B cell (primary cell): Measurements from ENCODE around the gene B4GALNT3. TPM values are rescaled to one million over a fixed set of nuclear protein-coding genes. Genes with fewer than 3 reads are reported as not detected.

Source experiments
- ATAC-seq: fragments of 200-7000 bp; cut with Tn5 transposase; one replicate; pipeline ENCODE4 v1.10.0; 2021; ENCODE audit warnings: low read depth, mild to moderate bottlenecking, moderate number of reproducible peaks, moderate library complexity
- CTCF ChIA-PET: fragments of 350-600 bp; sonication (Branson Sonifier 250); formaldehyde crosslinking; loops from one replicate; lab custom pipeline; 2021; ENCODE audit warnings: antibody characterized with exemption, inconsistent platforms; lab: Charles Lee
- POLR2A ChIA-PET: fragments of 350-600 bp; sonication (Branson Sonifier 250); formaldehyde crosslinking; loops from one replicate; lab custom pipeline; 2021; ENCODE audit warnings: antibody characterized with exemption; lab: Charles Lee
- DNase-seq: peaks from one replicate; pipeline ENCODE4 v3.0.0; 2013
- H2AFZ ChIP-seq: 2 replicates; pipeline ENCODE4 v1.6.1; 2012; ENCODE audit warnings: mild to moderate bottlenecking, low read depth, low read length; ENCODE audit not compliant: insufficient read depth, poor library complexity, severe bottlenecking
- H3K27ac ChIP-seq, 2 donors: 1 replicate in 1 of 2; 2 replicates in 1 of 2; pipeline ENCODE4 v1.5.1; 2012 to 2013; ENCODE audit warnings: low read length in 2 of 2, mild to moderate bottlenecking in 2 of 2, moderate library complexity in 1 of 2
- H3K27me3 ChIP-seq, 4 experiments: fragments of 200-600 bp in 1 of 4; sonication (generic) in 1 of 4; replicated peaks in 1 of 4; 1 replicate in 2 of 4; 2 replicates in 2 of 4; pipeline versions ENCODE4 v1.6.1 to v1.7.0; 2013 to 2016; ENCODE audit warnings: low read length in 3 of 4, mild to moderate bottlenecking in 2 of 4, mixed read lengths in 1 of 4, moderate library complexity in 1 of 4; ENCODE audit not compliant: insufficient read depth in 4 of 4, control insufficient read depth in 3 of 4; ENCODE audit errors: control extremely low read depth in 1 of 4
- H3K36me3 ChIP-seq, 2 experiments: replicated peaks in 1 of 2; 1 replicate in 1 of 2; 2 replicates in 1 of 2; pipeline versions ENCODE4 v1.6.1 to v1.7.1; 2013; ENCODE audit warnings: low read length in 1 of 2; ENCODE audit not compliant: insufficient read depth in 2 of 2, control insufficient read depth in 1 of 2; ENCODE audit errors: control extremely low read depth in 1 of 2, extremely low read depth in 1 of 2
- H3K4me1 ChIP-seq, 2 donors: fragments of 200-600 bp in 1 of 2; sonication (generic) in 1 of 2; 1 replicate in 1 of 2; 2 replicates in 1 of 2; pipeline versions ENCODE4 v1.5.1 to v1.6.1; 2013 to 2017; ENCODE audit warnings: low read length in 2 of 2; ENCODE audit not compliant: control insufficient read depth in 2 of 2, insufficient read depth in 2 of 2
- H3K4me2 ChIP-seq: replicated peaks from 2 replicates; pipeline ENCODE3; 2012; ENCODE audit warnings: mild to moderate bottlenecking, low read depth, low read length; ENCODE audit not compliant: poor library complexity, severe bottlenecking
- H3K4me3 ChIP-seq, 5 experiments: fragments of 200-600 bp in 1 of 5; sonication (generic) in 1 of 5; 1 replicate in 3 of 5; 2 replicates in 2 of 5; pipeline versions ENCODE4 v1.5.1 to v1.7.0; 2011 to 2016; ENCODE audit warnings: low read length in 4 of 5, mild to moderate bottlenecking in 4 of 5, low read depth in 2 of 5, control low read depth in 1 of 5, moderate library complexity in 1 of 5; ENCODE audit not compliant: insufficient read depth in 1 of 5; ENCODE audit errors: control extremely low read depth in 1 of 5, extremely low read depth in 1 of 5
- H3K79me2 ChIP-seq: fragments of 200-600 bp; sonication (generic); one replicate; pipeline ENCODE4 v1.6.0; 2016; ENCODE audit warnings: low read length; ENCODE audit not compliant: control insufficient read depth, insufficient read depth
- H3K9ac ChIP-seq: fragments of 200-600 bp; sonication (generic); 2 replicates; pipeline ENCODE4 v1.6.1; 2017; ENCODE audit warnings: mild to moderate bottlenecking, low read length, moderate library complexity
- H3K9me3 ChIP-seq, 3 donors: one replicate each; pipeline versions ENCODE4 v1.6.1 to v1.7.1; 2013; ENCODE audit warnings: low read length in 2 of 3; ENCODE audit not compliant: control insufficient read depth in 2 of 3, insufficient read depth in 1 of 3; ENCODE audit errors: control extremely low read depth in 1 of 3
- H4K20me1 ChIP-seq: 2 replicates; pipeline ENCODE4 v1.6.0; 2012; ENCODE audit warnings: mild to moderate bottlenecking, low read length; ENCODE audit not compliant: insufficient read depth, control insufficient read depth, poor library complexity, severe bottlenecking
- H3K27ac Mint-ChIP-seq: one replicate; pipeline ENCODE4 v1.8.0; 2021; ENCODE audit warnings: mixed read lengths
- H3K27me3 Mint-ChIP-seq: one replicate; pipeline ENCODE4 v1.8.0; 2021; ENCODE audit warnings: mixed read lengths
- H3K4me1 Mint-ChIP-seq: one replicate; pipeline ENCODE4 v1.8.0; 2021; ENCODE audit warnings: mixed read lengths
- H3K4me3 Mint-ChIP-seq: one replicate; pipeline ENCODE4 v1.8.0; 2021; ENCODE audit warnings: mixed read lengths
- H3K9me3 Mint-ChIP-seq: one replicate; pipeline ENCODE4 v1.8.0; 2022; ENCODE audit warnings: mixed read lengths; ENCODE audit not compliant: insufficient read depth
- CTCF ChIP-seq: fragments of 200-600 bp; IDR thresholded peaks from one replicate; pipeline ENCODE4 v1.8.0; 2022; ENCODE audit warnings: antibody characterized with exemption, mild to moderate bottlenecking
- EZH2 ChIP-seq: IDR thresholded peaks from 2 replicates; pipeline ENCODE4 v1.6.1; 2012; ENCODE audit warnings: borderline replicate concordance, low read depth, mild to moderate bottlenecking, moderate library complexity, low read length; ENCODE audit not compliant: insufficient read depth, poor library complexity, severe bottlenecking
- WGBS: methylation state at CpG from one replicate; pipeline ENCODE4 v1.1.5; 2013; ENCODE audit warnings: missing lambda C conversion rate; ENCODE audit not compliant: insufficient coverage; 5-methylcytosine and 5-hydroxymethylcytosine counted together
- intact Hi-C: fragments of 100-400 bp; cut with micrococcal nuclease; formaldehyde crosslinking; loops from one replicate; pipeline ENCODE4 v1.10.0; 2022
- polyA plus RNA-seq: library from polyadenylated mRNA; depleted of rRNA; stranded (reverse); fragments of >200 nt; gene quantifications from 2 replicates; pipeline ENCODE4 v1.2.3, GENCODE V29; 2012
- total RNA-seq, 2 donors: library from RNA; stranded (reverse); fragments of 120-200 nt in 1 of 2; gene quantifications; 1 replicate in 1 of 2; 2 replicates in 1 of 2; pipeline versions ENCODE4 v1.2.3 to v1.2.4, GENCODE V29; 2013 to 2022

B4GALNT3 gene
- total and polyA plus RNA-seq, 2 donors (not counting 1 experiment from before 2014, with no cell fraction given), result 0.25 TPM; not detected in 1

- POLR2A ChIA-PET, result no interaction called here
- Histone ChIP-seq H3K9me3 (no peaks in the 10 kb centered on the region), H3K79me2 (no peaks in the 10 kb centered on the region), H4K20me1 (no peaks in the 10 kb centered on the region), H3K36me3 (no peaks in the 10 kb centered on the region), H3K27me3 (peaks cover 0 to 3% (median 0%) of the 10 kb centered on the region in 4 experiments), H3K4me2 (no peak overlapping the region), H3K4me1 (no peaks in the 10 kb centered on the region), H2AFZ (no peak overlapping the region), H3K9ac (no peak overlapping the region), H3K27ac (no peak overlapping the region), H3K4me3 (no peak overlapping the region)
- Mint-ChIP-seq H3K27ac (no peak overlapping the region), H3K9me3 (no peaks in the 10 kb centered on the region), H3K4me3 (no peak overlapping the region), H3K27me3 (peaks cover 10% of the 10 kb centered on the region), H3K4me1 (no peaks in the 10 kb centered on the region)
- TF ChIP-seq CTCF (no peak), EZH2 (no peak)
- 20% methylated on average over 6 of the region's 10 CpGs for WGBS
- ATAC-seq (no peak), DNase-seq (no peak)
- intact Hi-C loops, result no loop called here
- CTCF ChIA-PET, result no interaction called here
These were observed 79.2 kb downstream of the B4GALNT3 start for GRCh38 chr12:538731-539539.
